ENCODE measurements around the gene ZKSCAN3.
"Not testable (repeated sequence)": the region's sequence is repeated elsewhere in the genome, so short reads cannot be mapped to it uniquely, and the experiment has no call there.

ZKSCAN3 gene

GRCh38 chr6:28343898-28344677 lies 5.7 kb upstream of the ZKSCAN3 start:
- DNase-seq, result no peak

- DNase-seq, result no peak
These were observed 4.5 kb upstream of the ZKSCAN3 start for GRCh38 chr6:28345201-28345600.

GRCh38 chr6:28347119-28347518 lies 2.6 kb upstream of the ZKSCAN3 start:
- no peak for DNase-seq

- no peak for DNase-seq
These were observed 329 bp upstream of the ZKSCAN3 start for GRCh38 chr6:28349344-28349891.

DNA sequence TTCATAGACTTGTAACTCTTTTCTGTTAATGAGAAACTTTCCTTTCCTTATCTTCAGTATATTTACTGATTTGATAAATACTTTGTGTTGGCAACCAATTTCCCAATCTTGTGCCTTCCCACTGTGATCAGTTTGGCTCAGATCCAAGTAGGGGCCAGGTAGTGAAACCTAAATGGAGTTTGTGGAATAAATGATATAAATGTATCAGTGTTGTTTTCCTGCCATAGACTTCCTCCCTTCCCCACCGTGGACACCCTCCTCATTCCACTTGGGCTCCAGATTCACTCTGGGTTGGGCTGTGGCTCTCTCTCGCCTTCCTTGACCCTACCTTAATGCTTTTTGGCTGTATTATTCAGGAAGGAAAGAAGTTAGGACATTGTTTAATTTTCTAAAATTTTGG lies 1.3 kb downstream of the ZKSCAN3 start:
- no peak for DNase-seq

- DNase-seq, result no peak
These were observed 1.8 kb downstream of the ZKSCAN3 start for GRCh38 chr6:28351493-28351925.

- no peak for DNase-seq
These were observed 3.6 kb downstream of the ZKSCAN3 start for GRCh38 chr6:28353356-28353755.

- DNase-seq, result no peak
These were observed 4.4 kb downstream of the ZKSCAN3 start for GRCh38 chr6:28353981-28354676.

- DNase-seq, result no peak
These were observed 5.2 kb downstream of the ZKSCAN3 start for GRCh38 chr6:28354688-28355554.

GRCh38 chr6:28355743-28356665 lies 6.3 kb downstream of the ZKSCAN3 start:
- DNase-seq, result peak; percentile 23

DNA sequence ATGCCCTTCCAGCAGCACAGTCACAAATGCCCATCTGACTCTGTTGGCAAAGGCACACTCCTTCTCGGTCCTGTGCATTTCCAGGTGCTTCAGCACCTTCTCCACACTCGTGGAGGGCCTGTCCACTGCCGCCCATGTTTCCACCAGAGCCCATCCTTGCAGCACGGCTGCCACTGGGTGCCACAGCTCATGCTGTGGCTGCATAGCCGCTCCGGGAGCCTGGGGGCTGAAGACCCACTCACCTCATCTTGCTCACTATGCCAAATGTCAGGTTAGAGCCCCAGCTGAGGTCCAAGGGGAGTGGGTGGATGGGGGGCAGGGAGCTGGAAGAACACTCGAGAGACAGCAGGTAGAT lies 6.9 kb downstream of the ZKSCAN3 start:
- DNase-seq, result no peak

DNA sequence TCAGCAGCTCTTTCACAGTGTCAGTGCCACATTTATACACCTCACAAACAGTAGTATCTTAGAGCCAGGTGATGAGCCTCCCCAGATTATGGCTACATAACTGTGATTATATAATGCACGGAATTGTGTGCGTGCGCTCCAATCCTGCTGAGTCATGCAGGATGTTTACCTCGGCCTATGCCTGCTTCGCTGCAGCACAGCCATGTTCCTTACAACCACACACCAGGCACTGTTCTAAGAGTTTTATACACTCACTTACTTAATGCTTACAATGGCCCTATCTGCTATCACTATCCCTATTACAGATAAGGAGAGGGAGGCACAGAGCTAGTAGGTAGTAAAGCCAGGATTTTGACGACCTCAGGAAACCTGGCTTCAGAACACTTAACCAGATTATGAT lies 7.3 kb downstream of the ZKSCAN3 start:
- no peak for DNase-seq

GRCh38 chr6:28359562-28359961 lies 9.8 kb downstream of the ZKSCAN3 start:
- DNase-seq, result not testable (repeated sequence)

DNA sequence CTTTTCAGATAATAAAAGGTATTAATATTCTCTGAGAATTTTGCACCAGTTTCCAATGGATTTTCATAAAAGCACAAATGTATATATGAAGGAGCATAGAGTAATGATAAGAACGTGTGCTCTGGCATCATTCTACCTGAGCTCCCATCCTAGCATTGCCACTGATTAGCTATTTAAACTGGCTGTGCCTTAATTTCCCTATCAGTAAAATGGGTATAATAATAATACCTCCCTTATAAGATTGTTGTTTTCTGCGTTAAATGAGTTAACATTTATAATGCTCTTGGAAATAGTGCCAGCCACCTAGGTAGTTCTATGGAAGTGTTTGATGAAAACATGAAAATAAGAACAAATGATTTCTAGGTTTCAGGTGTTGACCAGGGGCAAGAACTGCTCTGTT lies 11.2 kb downstream of the ZKSCAN3 start:
- no peak for DNase-seq

DNA sequence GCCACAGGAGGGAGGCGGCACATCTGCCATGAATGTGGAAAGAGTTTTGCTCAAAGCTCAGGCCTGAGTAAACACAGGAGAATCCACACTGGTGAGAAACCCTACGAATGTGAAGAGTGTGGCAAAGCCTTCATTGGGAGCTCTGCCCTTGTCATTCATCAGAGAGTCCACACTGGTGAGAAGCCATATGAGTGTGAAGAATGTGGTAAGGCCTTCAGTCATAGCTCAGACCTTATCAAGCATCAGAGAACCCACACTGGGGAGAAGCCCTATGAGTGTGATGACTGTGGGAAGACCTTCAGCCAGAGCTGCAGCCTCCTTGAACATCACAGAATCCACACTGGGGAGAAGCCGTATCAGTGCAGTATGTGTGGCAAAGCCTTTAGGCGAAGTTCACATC lies 15.8 kb downstream of the ZKSCAN3 start:
- DNase-seq, result not testable (repeated sequence)

- no peak for DNase-seq
These were observed 18.8 kb downstream of the ZKSCAN3 start for GRCh38 chr6:28368522-28368921.

DNA sequence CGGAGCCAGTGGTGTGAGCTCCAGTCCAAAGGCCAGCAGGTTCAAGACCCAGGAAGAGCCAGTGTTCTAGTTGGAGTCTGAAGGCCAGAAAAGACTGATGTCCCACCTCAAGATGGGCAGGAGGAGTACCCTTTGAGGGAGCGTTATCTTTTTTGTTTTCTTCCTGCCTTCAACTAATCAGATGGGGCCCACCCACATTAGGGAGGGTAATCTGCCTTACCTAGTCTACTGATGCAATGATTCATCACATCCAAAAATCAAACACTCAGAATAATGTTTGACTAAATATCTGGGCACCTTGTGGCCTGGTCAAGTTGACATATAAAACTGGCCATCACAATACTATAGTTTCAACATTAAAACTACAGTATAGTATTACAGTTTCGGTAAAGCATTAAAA lies 19.7 kb downstream of the ZKSCAN3 start:
- DNase-seq, result no peak

DNA sequence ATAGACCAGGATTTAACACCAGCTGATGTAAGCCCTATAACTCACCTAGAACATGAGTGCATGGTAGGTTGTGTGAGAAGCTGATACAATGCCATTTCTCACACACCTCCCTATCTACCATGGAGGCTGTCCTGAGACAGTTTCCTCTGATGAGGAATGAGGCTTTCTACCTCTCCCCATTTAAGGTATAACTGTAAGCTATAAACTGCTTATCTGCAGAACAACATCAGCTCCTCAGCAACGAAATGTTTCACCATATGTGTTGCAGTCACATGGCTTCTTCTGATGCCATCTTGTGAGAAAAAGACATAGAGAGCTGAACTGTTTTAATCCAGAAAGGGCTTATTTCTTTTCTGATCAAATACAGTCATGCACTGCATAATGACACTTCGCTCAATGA lies 20.7 kb downstream of the ZKSCAN3 start:
- no peak for DNase-seq

DNA sequence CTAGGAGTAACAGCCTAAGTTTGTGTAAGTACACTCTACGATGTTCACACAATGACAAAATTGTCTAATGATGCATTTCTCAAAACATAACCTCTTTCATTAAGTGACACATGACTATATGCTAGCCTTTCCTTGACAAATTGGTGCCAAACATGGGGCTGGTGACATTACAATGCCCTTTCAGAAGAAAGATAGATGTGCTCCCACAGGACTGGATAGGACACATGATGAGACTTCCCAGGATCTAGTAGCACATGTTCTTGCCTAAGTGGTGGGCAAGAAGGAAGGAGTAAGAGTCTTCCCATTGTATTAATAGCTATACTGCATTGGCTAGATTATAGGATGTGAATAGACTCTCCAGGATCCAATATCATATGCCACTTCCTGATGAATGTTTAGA lies 21.5 kb downstream of the ZKSCAN3 start:
- DNase-seq, result no peak

GRCh38 chr6:28371706-28372451 lies 22.1 kb downstream of the ZKSCAN3 start:
- no peak for DNase-seq

- no peak for DNase-seq
These were observed 24.2 kb downstream of the ZKSCAN3 start for GRCh38 chr6:28373925-28374324.

Data from effector CD8-positive, alpha-beta T cell (primary cell).